ENCODE measurements around the gene PLD6.

Gene PLD6

DNA sequence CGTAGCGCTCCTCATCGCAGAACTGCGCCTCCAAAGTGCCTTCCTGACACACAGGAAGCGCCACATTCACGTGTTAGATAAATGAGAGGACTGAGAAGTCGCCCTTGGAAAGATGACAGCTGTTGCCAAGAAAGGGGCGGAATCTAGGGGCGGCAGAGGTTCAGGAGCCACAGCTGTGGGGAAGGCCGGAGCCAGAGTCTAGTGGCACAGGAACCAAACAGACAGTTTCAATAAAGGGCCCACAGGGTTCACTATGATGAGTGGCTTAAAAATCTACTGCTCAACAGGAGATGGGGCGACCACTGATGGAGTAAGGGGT lies 26.1 kb upstream of the PLD6 start:
- TF ChIP-seq, protein P1, sequence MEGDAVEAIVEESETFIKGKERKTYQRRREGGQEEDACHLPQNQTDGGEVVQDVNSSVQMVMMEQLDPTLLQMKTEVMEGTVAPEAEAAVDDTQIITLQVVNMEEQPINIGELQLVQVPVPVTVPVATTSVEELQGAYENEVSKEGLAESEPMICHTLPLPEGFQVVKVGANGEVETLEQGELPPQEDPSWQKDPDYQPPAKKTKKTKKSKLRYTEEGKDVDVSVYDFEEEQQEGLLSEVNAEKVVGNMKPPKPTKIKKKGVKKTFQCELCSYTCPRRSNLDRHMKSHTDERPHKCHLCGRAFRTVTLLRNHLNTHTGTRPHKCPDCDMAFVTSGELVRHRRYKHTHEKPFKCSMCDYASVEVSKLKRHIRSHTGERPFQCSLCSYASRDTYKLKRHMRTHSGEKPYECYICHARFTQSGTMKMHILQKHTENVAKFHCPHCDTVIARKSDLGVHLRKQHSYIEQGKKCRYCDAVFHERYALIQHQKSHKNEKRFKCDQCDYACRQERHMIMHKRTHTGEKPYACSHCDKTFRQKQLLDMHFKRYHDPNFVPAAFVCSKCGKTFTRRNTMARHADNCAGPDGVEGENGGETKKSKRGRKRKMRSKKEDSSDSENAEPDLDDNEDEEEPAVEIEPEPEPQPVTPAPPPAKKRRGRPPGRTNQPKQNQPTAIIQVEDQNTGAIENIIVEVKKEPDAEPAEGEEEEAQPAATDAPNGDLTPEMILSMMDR (IDR thresholded peaks at IDR 0.05; ENCODE audit: low read depth, low read length, missing control alignments): no peak
- in situ Hi-C loops (cut with HindIII; ENCODE audit: low sequenced_read_pairs): no loop called here
- DNase-seq (ENCODE audit: low read depth): no peak

DNA sequence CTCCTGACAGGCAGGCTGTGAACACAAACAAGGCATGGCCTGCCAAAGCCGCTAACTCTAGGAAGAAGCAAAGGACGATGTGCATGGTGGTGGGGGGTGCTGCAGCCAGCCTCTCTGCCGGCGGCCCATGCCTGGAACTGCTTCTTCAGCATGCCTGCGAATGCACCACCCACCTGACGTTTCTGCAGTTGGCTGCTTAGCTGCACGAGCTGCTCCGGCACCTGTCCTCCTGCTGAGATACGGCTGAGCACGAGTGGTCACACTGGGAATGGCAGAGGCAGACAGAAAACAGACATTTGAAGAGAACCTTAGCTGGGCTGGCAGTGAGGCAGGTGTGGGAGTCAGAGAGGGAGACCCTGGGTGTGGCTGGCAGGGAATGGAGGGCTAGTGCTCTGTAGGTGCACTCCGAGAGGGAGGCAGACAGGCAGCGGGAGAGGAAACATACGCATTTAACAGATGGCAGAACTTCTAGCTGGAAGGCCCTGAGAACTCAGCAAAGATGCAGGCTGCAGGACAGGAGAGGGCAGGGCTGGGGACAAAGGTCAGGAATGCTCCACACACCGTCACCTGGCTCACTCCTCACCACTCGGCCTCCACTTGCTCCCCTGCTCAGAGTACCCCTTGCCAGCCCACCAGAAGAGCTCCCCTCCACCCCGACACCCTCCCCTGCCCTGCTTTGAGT lies 25.6 kb upstream of the PLD6 start:
- in situ Hi-C loops (cut with HindIII; ENCODE audit: low sequenced_read_pairs): no loop called here
- TF ChIP-seq, protein P1 (IDR thresholded peaks at IDR 0.05; ENCODE audit: low read depth, low read length, missing control alignments): no peak
- H3K4me3 ChIP-seq (ENCODE audit: low read depth, low read length): no peak overlapping the region
- DNase-seq (ENCODE audit: low read depth): no peak

More for the DNA sequence above, 26.1 kb upstream of the PLD6 start:
- H3K4me3 ChIP-seq (ENCODE audit: low read depth, low read length): no peak overlapping the region

DNA sequence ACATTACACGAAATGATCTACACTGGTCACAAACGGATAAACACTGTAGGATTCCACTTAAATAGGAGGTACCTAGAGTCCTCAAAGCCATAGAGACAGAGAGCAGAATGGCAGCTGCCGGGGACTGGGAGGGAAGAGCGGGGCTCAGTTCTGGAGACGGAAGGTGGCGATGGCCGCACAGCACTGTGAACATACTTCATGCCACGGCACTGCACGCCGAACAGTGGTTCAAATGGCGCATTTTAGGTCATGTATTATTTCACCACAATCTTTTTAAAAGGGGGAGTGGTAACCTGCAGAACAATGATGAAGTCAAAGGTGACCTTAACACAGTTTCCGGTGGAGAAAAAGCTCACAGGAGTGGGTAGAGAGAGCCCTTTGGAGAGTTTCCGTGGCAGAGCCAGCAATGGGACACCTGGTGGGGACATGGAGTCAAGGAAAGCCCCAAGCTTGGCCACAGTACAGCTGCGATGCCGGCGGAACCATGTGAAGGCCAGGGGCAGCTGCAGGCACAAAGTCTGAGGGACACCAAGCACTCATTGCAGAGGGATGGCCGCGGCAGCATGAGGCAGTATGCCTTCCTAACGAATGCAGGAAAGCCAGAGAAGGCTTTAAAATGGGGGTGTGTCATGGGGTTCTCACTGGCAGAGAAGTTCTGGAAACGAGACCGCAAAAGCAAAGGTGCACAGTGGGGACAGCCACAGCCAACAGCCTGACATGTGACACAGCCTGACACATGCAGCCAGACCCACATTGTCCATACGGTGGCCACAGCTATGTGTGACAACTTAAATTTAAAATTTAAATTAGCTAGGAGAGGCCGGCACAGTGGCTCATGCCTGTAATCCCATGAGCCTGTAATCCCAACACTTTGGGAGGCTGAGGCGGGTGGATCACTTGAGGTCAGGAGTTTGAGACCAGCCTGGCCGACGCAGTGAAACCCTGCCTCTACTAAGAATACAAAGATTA lies 23.6 kb upstream of the PLD6 start:
- TF ChIP-seq, protein P1 (IDR thresholded peaks at IDR 0.05; ENCODE audit: low read depth, low read length, missing control alignments): no peak
- in situ Hi-C loops (cut with HindIII; ENCODE audit: low sequenced_read_pairs): no loop called here
- no peak for DNase-seq (ENCODE audit: low read depth)
- H3K4me3 ChIP-seq (ENCODE audit: low read depth, low read length): no peak overlapping the region

DNA sequence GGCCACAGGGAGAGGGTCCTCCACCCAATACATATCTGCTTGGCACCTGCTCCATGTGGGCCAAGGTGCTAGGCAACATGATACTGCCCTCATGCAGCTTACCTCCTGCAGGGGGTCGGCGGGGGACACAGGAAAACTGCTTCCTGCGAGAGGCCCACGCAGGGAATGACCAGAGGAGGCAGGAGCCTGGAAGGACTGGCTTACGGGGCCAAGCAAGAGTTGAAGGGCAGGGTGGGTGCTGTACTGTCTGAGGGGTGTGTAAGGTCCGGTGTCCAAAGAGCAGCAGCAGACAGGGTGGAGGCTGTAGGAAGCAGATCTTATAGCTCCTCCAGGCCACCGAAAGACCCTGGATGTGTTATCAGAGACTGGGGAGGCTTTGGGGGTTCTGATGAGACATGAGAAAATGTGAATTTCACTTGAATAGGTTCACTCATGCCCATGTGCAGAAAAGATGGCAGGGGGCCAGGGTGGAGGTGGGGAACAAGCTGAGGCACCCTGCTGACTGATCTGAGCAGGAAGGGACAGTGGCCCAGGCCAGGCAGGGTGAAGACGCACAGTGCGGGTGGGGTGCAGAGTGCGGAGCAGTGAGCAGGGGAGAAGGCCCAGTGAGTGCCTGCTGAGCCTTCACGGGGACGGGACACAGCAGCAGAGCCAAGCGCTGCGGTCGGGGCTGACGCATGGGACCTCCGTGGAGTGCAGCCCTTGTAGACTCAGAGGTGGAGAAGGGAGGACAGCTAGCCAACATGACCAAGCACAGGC lies 22.6 kb upstream of the PLD6 start:
- in situ Hi-C loops (cut with HindIII; ENCODE audit: low sequenced_read_pairs): no loop called here
- DNase-seq (ENCODE audit: low read depth): no peak
- TF ChIP-seq, protein P1 (IDR thresholded peaks at IDR 0.05; ENCODE audit: low read depth, low read length, missing control alignments): no peak
- no peak overlapping the region for H3K4me3 ChIP-seq (ENCODE audit: low read depth, low read length)

DNA sequence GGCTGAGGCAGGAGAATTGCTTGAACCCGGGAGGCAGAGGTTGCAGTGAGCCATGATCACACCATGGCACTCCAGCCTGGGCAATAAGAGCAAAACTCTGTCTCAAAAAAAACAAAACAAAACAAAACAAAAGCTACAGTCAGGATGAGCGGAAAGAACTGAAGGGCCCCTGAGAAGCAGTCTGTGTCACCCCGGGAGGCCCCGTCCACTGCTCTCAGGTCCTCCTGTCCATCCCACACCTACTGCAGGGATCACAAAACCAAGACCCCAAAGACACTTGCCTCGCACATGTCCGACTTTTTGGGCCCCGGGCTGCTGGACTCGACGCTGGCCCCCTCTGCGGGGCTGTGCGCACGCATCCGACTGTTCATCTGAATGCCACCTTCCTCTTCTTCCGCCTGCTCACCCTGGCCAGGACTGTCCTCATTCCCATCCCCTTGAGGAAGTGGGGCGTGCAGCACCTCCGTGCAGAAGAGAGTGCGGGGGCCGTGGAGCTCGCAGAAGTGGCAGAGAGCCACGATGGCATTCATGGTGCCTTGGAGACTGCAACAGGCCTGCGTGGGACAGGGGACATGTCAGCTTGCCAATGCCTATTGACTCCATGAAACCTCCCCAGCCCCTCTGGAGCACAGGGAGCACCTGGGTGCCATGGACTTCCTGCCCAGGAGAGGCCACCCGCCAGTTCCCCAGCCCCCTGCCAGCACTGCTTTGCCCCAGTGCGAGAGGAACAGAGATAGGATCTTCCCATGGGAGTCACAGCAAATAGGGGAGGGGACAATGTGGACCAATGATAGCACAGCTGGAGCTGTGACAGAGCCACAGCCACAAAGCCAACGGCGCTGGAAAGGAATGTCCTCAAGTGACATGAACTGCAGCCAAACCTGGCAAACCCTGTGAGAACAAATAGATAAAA lies 21.7 kb upstream of the PLD6 start:
- TF ChIP-seq, protein P1 (IDR thresholded peaks at IDR 0.05; ENCODE audit: low read depth, low read length, missing control alignments): no peak
- DNase-seq (ENCODE audit: low read depth): no peak
- no peak overlapping the region for H3K4me3 ChIP-seq (ENCODE audit: low read depth, low read length)
- in situ Hi-C loops (cut with HindIII; ENCODE audit: low sequenced_read_pairs): no loop called here

Data from astrocyte of the cerebellum (primary cell).